ENCODE measurements around the gene SPAG16.

GRCh38 chr2:214217599-214217998 lies 933.3 kb downstream of the SPAG16 start:
- TF ChIP-seq ZNF274 (IDR thresholded peaks at IDR 0.05; ENCODE audit: low read depth, low read length) (no peak), YY1 (IDR thresholded peaks at IDR 0.05; ENCODE audit: insufficient read depth, insufficient read length) (no peak), SUZ12 (IDR thresholded peaks at IDR 0.05; ENCODE audit: extremely low read depth, insufficient read depth, insufficient read length) (no peak)

All from NT2/D1 (cell line).